Spinal cord (tissue), 10 donors: Measurements from ENCODE around the gene MOXD1. TPM values are rescaled to one million over a fixed set of nuclear protein-coding genes. Genes with fewer than 3 reads are reported as not detected.

Experiments used
- DNase-seq, 6 donors: peaks; one replicate each; pipeline versions ENCODE4 v3.0.0 to v3.0.0-alpha.2; 2013 to 2015; ENCODE audit warnings: low spot score in 6 of 6, low read depth in 4 of 6
- H3K27ac ChIP-seq: one replicate; pipeline ENCODE4 v1.5.1; 2013; ENCODE audit warnings: low read depth, low read length, control low read depth
- H3K27me3 ChIP-seq: one replicate; pipeline ENCODE4 v1.6.1; 2013; ENCODE audit warnings: low read length; ENCODE audit not compliant: control insufficient read depth, insufficient read depth
- H3K36me3 ChIP-seq: one replicate; pipeline ENCODE4 v1.6.1; 2013; ENCODE audit warnings: low read length; ENCODE audit not compliant: control insufficient read depth, insufficient read depth
- H3K4me1 ChIP-seq: one replicate; pipeline ENCODE4 v1.6.1; 2013; ENCODE audit warnings: low read length; ENCODE audit not compliant: control insufficient read depth, insufficient read depth
- H3K4me3 ChIP-seq: one replicate; pipeline ENCODE4 v1.5.1; 2013; ENCODE audit warnings: low read depth, low read length, control low read depth
- H3K9me3 ChIP-seq: one replicate; pipeline ENCODE4 v1.6.1; 2013; ENCODE audit warnings: low read length; ENCODE audit not compliant: control insufficient read depth, insufficient read depth
- WGBS: methylation state at CpG from one replicate; pipeline ENCODE4 v1.1.5; 2013; ENCODE audit warnings: missing lambda C conversion rate; ENCODE audit not compliant: insufficient coverage; 5-methylcytosine and 5-hydroxymethylcytosine counted together
- polyA plus RNA-seq, 2 donors: library from polyadenylated mRNA; unstranded; fragments of 120-200 nt; gene quantifications; one replicate each; pipeline ENCODE4 v1.2.1, GENCODE V29; 2013; ENCODE audit not compliant: insufficient read length in 2 of 2
- total RNA-seq, 2 donors: library from RNA; depleted of rRNA in 1 of 2; stranded (reverse); fragments of 120-200 nt in 1 of 2; fragments of >200 nt in 1 of 2; gene quantifications; one replicate each; pipeline versions ENCODE4 v1.2.3 to v1.2.4, GENCODE V29; 2013 to 2014
- donor health status: healthy.

Gene MOXD1
- total and polyA plus RNA-seq, 4 donors: 11.4 to 32.9 (median 16.9) TPM

DNA sequence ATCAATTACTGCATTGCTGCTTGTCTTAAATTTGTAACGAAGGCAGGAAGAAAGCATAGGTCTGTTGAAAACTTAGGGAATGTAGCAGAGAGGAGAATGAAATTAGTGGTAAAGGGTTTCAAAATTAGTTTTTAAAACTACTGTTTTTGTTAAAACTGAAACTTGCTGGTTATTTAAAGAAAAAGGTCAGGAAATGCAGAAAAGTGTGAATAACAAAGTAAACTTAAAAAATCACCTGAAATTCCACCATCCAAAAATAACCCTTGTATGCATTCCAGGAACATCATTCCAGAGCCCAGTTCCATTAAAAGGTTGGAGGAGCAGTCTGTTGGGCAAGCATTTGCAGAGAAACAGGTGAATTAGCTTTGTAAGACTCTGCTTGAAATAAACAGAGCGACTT lies 3.1 kb upstream of the MOXD1 start:
- 79% methylated on average over 1 of the region's 2 CpGs for WGBS
- peaks cover 14% of the 10 kb centered on the region for H3K4me1 ChIP-seq
- H3K9me3 ChIP-seq: no peaks in the 10 kb centered on the region
- H3K27me3 ChIP-seq: peaks cover 27% of the 10 kb centered on the region
- H3K4me3 ChIP-seq: no peak overlapping the region
- DNase-seq: no peak
- H3K27ac ChIP-seq: no peak overlapping the region
- H3K36me3 ChIP-seq: no peaks in the 10 kb centered on the region

DNA sequence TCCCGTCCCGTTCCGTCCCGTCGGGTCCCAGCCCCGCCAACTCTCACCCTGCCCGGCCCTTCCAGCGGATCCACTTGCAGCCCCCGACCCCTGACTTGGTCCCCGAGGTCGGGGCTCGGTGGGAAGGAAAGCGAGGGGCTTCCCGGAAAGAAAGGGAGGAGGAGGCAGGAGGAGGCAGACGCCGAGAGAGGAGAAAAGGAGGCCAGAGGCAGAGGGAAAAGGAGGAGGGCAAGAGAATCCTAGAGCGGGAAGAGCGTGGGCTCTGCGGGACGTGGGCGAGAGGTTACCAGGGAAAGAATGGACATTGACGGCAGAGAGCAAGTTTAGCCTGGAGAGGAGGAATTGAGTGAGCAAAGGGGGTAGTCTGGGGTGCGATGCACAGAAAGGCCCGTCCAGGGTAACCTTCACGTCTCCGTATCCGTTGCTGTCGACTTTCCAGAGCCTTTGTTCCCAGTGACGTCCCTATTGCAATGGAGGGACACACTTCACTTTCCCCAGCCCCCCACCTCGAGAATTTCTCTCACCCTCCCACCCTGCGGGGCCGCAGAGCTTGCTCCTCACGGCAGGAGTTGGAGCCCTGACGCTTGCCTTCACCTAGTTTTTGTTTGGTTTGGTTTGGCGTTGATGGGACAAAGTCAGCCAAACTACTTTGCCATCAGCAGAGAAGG lies 477 bp upstream of the MOXD1 start:
- Histone ChIP-seq H3K27me3 (peaks cover 30% of the 10 kb centered on the region), H3K4me1 (peaks cover 14% of the 10 kb centered on the region), H3K27ac (peak overlapping the region; percentile 84), H3K9me3 (no peaks in the 10 kb centered on the region), H3K36me3 (no peaks in the 10 kb centered on the region), H3K4me3 (peak overlapping the region; percentile 64)
- WGBS: 5% methylated on average over 23 of the region's 35 CpGs
- DNase-seq: peak in 2 of 6 donors; percentile 25 to 38

DNA sequence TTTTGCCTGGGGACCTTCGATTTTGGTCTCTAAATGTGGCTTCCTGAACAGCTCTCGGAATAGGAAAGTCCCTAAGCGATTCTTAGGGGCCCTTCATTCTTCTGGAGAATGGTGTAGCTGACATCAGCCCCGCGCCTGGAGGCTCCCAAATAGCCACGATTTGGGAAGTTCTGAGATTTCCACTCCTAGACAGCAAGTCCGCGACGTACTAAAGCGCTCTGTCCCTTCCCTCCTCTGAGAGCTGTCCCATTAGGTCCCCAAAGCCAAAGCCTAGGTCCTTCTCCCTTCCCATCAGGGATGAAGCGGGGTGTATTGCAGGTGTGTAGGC lies 756 bp downstream of the MOXD1 start:
- peak overlapping the region; percentile 70 for H3K4me3 ChIP-seq
- no peaks in the 10 kb centered on the region for H3K9me3 ChIP-seq
- 5% methylated on average over 6 of the region's 11 CpGs for WGBS
- DNase-seq: peak in 2 of 6 donors; percentile 35 to 45
- no peaks in the 10 kb centered on the region for H3K36me3 ChIP-seq
- peak overlapping the region; percentile 74 for H3K27ac ChIP-seq
- peaks cover 30% of the 10 kb centered on the region for H3K27me3 ChIP-seq
- peaks cover 14% of the 10 kb centered on the region for H3K4me1 ChIP-seq

DNA sequence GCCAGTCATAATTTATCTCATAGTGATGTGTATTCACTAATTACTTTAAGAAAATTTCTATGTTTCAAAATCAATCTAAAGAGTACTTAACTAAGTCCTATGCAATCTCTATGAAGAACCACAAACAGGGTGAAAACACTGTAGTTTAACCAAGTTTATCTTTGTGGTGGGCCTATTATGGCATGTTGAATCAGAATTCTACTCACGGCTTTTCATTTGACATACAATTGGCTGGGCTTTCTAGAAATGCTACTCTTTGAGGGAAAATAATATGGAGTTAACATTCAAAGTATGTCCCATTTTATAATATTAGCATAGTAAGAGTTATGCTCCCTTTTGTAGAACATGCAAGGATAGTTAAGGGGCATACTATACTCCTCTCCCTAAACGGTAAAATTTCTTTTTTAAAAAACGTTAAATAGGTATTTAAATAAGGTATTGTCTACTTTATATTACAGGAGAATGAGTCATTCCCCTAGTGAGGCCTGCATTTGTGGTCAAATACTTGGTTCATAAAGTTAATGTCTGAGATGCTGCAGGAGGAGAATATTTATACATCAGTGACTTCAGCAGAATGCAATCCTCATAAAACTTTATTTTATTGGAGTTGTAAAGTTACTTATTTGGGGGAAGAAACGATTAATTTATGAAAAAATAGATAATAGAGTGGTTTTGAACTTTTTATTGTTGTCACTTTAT lies 1.8 kb downstream of the MOXD1 start:
- Histone ChIP-seq H3K27me3 (peaks cover 30% of the 10 kb centered on the region), H3K36me3 (no peaks in the 10 kb centered on the region), H3K9me3 (peaks cover 6% of the 10 kb centered on the region), H3K4me1 (peaks cover 14% of the 10 kb centered on the region), H3K4me3 (peak overlapping the region; percentile 70), H3K27ac (peak overlapping the region; percentile 74)
- DNase-seq: no peak
- no CpG with 5 or more reads among the region's 4 CpGs for WGBS

DNA sequence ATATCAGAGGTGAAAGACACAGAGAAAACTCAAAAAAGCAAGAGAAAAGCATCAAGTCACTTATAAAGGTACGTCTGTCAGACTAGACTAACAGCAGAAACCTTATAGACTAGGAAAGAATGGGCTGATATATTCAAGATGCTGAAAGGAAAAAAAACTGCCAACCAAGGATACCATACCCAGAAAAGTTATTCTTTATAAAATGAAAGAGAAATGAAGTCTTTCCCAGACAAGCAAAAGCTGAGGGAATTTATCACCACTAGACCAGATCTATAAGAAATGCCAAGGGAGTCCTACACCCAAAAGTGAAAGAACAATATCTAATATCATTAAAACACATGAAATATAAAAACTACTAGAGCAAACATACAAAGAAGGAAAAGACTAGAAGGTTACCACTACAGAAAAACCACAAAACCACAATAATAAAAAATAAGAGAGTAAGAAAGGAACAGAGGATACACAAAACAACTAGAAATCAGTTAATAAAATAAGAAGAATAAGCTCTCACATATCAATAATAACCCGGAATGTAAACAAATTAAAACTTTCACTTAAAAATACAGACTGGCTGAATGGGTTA lies 6.2 kb downstream of the MOXD1 start:
- Histone ChIP-seq H3K4me3 (no peak overlapping the region), H3K27me3 (peaks cover 8% of the 10 kb centered on the region)
- 100% methylated on average over 1 of the region's 2 CpGs for WGBS

DNA sequence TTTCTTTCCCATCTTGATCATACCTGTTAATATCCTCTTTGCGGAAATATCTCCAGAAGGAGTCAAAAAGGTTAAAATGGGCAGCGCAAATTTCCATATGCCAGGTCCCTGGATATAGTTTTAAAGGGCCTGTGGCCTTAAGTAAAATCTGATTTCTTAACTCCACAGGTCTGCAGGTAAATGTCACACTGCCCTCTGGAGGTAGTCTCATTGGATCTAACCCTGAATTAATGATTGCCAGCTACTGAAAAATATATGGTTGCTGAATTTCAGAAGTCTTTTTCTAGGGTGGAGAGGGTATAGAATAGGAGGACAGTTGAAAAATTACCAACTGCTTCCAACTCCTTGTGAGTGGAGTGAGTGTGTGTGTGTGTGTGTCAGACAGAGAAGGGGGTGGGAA lies 8.5 kb downstream of the MOXD1 start:
- H3K27me3 ChIP-seq: peaks cover 6% of the 10 kb centered on the region
- no peak overlapping the region for H3K4me3 ChIP-seq
- H3K9me3 ChIP-seq: peaks cover 9% of the 10 kb centered on the region
- peaks cover 6% of the 10 kb centered on the region for H3K4me1 ChIP-seq
- DNase-seq: peak in 1 of 6 donors; percentile 33
- H3K27ac ChIP-seq: peak overlapping the region; percentile 82
- H3K36me3 ChIP-seq: no peaks in the 10 kb centered on the region
- WGBS: no CpG with 5 or more reads among the region's 2 CpGs

More for the DNA sequence above, 6.2 kb downstream of the MOXD1 start:
- Histone ChIP-seq H3K27ac (no peak overlapping the region), H3K9me3 (peaks cover 9% of the 10 kb centered on the region), H3K4me1 (peaks cover 6% of the 10 kb centered on the region), H3K36me3 (no peaks in the 10 kb centered on the region)
- DNase-seq: no peak

DNA sequence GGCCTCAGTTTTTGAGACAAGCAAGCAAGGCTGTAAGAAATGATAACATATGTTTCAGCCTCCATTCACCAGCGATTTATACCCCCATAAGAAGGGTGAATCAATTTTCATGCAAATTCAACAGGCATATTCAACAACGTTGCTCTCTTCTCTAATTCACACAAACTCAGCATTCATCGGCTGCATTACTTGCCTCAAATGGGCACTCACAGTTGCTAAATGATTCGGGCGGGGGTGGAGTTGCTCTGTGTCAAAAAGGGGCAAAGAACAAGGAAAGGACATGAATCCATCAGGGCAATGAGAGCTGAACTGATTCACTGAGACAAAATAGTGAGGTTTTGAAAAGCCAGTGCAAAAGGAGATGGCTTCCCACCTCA lies 9.0 kb downstream of the MOXD1 start:
- Histone ChIP-seq H3K27me3 (peaks cover 6% of the 10 kb centered on the region), H3K9me3 (peaks cover 9% of the 10 kb centered on the region), H3K4me3 (peak overlapping the region; percentile 14), H3K36me3 (no peaks in the 10 kb centered on the region), H3K27ac (peak overlapping the region; percentile 82), H3K4me1 (peaks cover 6% of the 10 kb centered on the region)
- DNase-seq: no peak
- 14% methylated on average over 2 of the region's 5 CpGs for WGBS

DNA sequence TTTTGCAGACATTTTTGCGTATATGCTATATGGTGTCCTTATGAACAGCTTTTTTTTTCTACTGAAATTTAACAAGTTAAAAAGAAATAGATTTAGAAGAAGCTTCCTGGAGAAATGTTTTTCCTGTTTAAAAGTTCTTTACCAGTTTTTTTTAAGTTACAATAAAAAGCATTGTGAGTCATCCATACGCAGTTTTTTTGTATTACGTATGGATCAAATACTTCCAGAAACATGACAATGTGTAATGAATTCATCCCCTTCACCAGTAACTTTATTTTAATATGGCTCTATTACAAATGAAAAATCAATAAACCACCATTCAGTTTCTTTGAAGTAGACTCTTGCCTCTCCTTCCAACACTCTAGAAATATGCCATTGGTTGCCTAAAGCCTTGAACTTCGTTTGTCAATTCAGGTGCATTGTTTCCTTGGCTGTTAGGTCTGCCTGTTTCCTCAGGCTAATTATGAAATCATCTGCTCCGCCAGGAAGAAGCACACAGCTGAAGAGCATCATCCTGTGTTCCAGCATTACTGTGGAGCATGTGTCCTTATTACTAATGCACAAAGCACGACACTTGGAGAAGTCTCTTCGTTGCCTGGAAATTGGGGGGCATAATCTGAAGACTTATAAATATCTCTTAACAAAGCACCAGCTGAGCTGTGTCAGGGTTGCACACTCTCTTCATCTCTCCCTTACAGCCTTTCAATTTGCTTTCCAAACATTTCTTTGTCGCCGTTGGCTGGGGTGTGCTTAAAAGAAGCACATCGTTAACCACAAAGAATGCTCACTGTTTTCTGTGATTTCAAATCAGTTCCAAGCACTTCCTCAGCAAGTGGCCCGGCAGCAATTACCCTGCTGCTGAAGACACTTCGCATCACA lies 9.6 kb downstream of the MOXD1 start:
- peak in 5 of 6 donors; percentile 33 to 94 (median 56) for DNase-seq
- WGBS: 0% methylated on average over 6 of the region's 12 CpGs
- Histone ChIP-seq H3K4me3 (peak overlapping the region; percentile 14), H3K36me3 (no peaks in the 10 kb centered on the region), H3K27ac (peak overlapping the region; percentile 82), H3K9me3 (peaks cover 9% of the 10 kb centered on the region), H3K27me3 (peaks cover 2% of the 10 kb centered on the region), H3K4me1 (peaks cover 6% of the 10 kb centered on the region)

DNA sequence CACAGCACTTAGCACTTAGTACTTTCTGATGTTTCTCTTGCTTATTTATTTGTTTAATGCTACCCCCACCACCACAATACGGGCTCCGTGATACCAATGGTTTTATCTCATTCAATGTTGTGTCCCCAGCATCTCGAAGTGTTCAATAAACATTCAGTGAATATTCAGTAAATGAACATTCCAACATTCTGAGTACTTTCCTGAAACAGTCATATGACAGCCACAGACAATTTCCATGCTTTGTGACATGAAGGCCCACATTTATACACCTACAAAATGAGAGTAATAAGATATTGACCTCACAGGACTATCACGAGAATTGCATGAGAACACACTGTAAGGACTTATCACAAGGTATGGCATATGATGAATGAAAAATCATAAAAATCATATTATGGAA lies 10.8 kb downstream of the MOXD1 start:
- no peak for DNase-seq
- Histone ChIP-seq H3K4me3 (no peak overlapping the region), H3K4me1 (peaks cover 6% of the 10 kb centered on the region), H3K27me3 (peaks cover 2% of the 10 kb centered on the region), H3K36me3 (no peaks in the 10 kb centered on the region), H3K27ac (peak overlapping the region; percentile 82), H3K9me3 (peaks cover 9% of the 10 kb centered on the region)
- 100% methylated on average over 1 of the region's 4 CpGs for WGBS
